ENCODE results near the gene COL9A1. TPM values are rescaled to one million over a fixed set of nuclear protein-coding genes. Genes with fewer than 3 reads are reported as not detected.

COL9A1 gene
- total RNA-seq, 3 donors from 2014 or later, result not detected

- ATAC-seq (no peak), DNase-seq (no peak)
- Mint-ChIP-seq H3K27me3 (ENCODE audit: low read depth) (peaks cover 7% of the 10 kb centered on the region), H3K36me3 (ENCODE audit: insufficient read depth) (no peaks in the 10 kb centered on the region), H3K4me3 (no peak overlapping the region), H3K4me1 (ENCODE audit: low read depth) (no peaks in the 10 kb centered on the region), H3K9me3 (no peaks in the 10 kb centered on the region)
Observed at GRCh38 chr6:70234561-70235236, 68.2 kb downstream of the COL9A1 start.

DNA sequence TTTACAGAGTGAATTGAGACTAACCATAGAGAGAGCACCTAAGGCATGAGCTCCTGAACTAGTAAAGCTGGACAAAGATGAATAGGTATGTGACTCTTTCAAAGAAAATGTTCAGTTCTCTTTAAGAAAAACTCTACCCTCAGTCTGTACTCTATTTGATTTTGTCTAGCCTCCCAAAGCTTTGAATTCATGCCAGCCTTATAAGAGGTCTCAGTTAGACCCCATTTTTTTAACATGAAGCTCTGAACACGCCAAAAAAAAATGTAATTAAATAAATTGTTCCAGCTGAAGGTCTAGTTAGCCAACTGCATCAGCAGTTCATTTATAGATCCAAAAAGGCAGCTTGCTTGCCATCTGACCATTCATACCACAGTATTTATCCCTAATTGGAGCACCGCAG, 71.6 kb downstream of the COL9A1 start:
- H3K4me3 Mint-ChIP-seq, result no peak overlapping the region
- H3K4me1 Mint-ChIP-seq (ENCODE audit: low read depth), result no peaks in the 10 kb centered on the region
- H3K27me3 Mint-ChIP-seq (ENCODE audit: low read depth), result no peaks in the 10 kb centered on the region

DNA sequence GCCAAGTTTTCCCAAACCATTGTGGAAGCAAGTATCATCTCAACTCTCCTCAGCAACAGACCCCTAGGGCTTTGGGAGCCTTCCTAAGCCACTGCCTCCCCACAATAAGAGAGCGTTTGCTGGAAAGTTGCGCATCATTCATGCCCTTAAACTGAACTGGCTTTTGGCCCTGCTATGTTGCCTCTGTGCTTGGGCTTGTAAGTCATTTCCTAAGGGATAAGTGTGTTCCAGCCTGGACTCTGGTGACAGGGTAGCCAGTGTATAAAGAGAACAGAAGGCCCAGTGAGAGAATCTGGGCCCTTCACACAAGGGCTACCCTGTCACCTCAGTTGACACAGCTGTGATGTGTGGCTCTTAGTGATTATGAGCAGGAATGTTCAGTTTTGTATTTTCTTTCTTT, 77.8 kb downstream of the COL9A1 start:
- H3K9me3 Mint-ChIP-seq, result no peaks in the 10 kb centered on the region
- no peaks in the 10 kb centered on the region for H3K36me3 Mint-ChIP-seq (ENCODE audit: insufficient read depth)
- ATAC-seq (no peak), DNase-seq (no peak)
- no peak overlapping the region for H3K4me3 Mint-ChIP-seq
- peaks cover 7% of the 10 kb centered on the region for H3K27me3 Mint-ChIP-seq (ENCODE audit: low read depth)
- H3K4me1 Mint-ChIP-seq (ENCODE audit: low read depth), result no peaks in the 10 kb centered on the region

More for the DNA sequence above, 71.6 kb downstream of the COL9A1 start:
- no peak for ATAC-seq
- Mint-ChIP-seq H3K9me3 (no peaks in the 10 kb centered on the region), H3K36me3 (ENCODE audit: insufficient read depth) (no peaks in the 10 kb centered on the region)
- DNase-seq, result no peak

DNA sequence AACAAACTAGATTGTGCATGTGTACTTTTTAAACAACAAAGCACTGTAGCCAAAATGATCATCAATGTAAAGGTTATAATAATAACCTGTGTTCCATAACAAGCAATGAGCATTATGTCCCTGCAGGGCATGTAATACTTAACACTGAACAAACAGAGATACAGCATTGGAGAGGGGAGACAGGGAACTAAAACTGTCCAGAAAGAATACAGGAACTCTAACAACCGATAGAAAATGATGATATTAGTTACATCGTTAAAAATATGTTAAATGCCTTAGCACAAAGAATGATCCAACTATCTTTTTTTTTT, 80.5 kb downstream of the COL9A1 start:
- no peak overlapping the region for H3K4me3 Mint-ChIP-seq
- no peak for DNase-seq
- H3K4me1 Mint-ChIP-seq (ENCODE audit: low read depth), result no peaks in the 10 kb centered on the region
- H3K9me3 Mint-ChIP-seq, result no peaks in the 10 kb centered on the region
- H3K27me3 Mint-ChIP-seq (ENCODE audit: low read depth), result peaks cover 7% of the 10 kb centered on the region
- no peaks in the 10 kb centered on the region for H3K36me3 Mint-ChIP-seq (ENCODE audit: insufficient read depth)
- no peak for ATAC-seq

DNA sequence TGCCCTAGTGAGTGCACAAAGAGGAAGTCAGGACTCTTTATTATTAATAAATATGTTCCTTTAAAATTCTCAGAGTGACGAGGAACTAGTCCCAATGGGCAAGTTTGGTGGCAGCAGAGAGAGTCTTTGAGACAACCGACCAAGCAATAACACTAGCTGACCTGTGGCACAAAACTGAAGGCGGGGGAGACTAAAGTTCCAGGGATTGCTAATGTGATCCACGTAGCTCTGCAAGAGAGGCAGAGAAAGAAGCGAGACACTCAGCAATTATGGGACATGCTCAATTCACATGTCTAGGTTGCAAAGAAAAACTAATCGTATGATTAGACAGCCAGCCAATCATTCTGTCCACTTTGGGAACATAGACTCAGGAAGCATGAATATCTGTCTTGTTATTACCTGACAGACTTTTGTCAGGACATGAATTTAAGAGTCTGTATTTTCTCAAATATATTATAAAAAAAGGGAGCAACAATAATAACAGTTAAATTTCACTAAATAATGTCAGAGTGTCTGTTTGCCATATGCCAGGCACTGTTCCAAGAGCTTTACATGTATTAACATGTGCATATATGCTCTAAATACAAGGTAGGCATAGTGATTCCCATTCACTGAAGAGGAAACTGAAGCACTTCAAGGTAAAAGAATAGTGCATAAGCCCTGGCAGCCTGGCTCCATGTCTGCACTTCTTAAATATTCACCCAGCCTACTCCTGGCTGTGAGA, 81.0 kb downstream of the COL9A1 start:
- DNase-seq, result no peak
- Mint-ChIP-seq H3K9me3 (no peaks in the 10 kb centered on the region), H3K27me3 (ENCODE audit: low read depth) (peaks cover 7% of the 10 kb centered on the region), H3K36me3 (ENCODE audit: insufficient read depth) (no peaks in the 10 kb centered on the region), H3K4me1 (ENCODE audit: low read depth) (no peaks in the 10 kb centered on the region), H3K4me3 (no peak overlapping the region)
- ATAC-seq, result no peak

GRCh38 chr6:70221025-70221714, 81.7 kb downstream of the COL9A1 start:
- H3K4me3 Mint-ChIP-seq, result no peak overlapping the region
- ATAC-seq (no peak), DNase-seq (no peak)
- H3K27me3 Mint-ChIP-seq (ENCODE audit: low read depth), result peaks cover 7% of the 10 kb centered on the region
- H3K4me1 Mint-ChIP-seq (ENCODE audit: low read depth), result no peaks in the 10 kb centered on the region
- no peaks in the 10 kb centered on the region for H3K9me3 Mint-ChIP-seq
- no peaks in the 10 kb centered on the region for H3K36me3 Mint-ChIP-seq (ENCODE audit: insufficient read depth)

DNA sequence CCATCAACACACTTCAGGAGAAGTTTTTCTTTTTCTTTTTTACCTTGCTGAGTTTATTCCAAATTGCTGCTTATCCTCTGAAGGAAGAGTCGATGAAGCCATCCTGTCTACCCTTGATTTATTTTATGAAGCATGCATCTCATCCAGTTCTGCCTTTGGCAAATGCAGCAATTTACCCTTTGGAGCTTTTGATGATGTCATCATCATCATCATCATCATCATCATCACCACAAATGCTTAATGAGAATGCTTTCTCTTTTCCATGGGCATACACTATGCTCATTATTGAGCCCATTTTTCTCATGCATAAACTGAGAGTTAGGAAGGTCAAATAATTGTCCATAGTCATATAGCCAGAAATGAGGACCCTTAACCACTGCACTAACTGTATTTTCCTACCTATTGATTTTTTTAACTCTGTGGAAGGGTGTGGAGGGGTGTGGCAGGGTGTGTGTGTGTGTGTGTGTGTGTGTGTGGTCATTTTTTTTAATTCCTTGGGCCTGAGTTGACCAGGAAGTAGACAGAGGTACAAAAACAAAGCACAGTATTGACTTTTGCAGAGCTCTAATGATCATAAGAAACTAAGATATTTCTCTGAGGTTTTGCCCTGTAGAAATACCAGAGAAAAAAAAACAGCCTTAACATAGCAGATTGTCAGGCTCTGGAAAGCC, 82.8 kb downstream of the COL9A1 start:
- Mint-ChIP-seq H3K36me3 (ENCODE audit: insufficient read depth) (no peaks in the 10 kb centered on the region), H3K4me3 (no peak overlapping the region), H3K9me3 (no peaks in the 10 kb centered on the region), H3K27me3 (ENCODE audit: low read depth) (peaks cover 5% of the 10 kb centered on the region), H3K4me1 (ENCODE audit: low read depth) (no peaks in the 10 kb centered on the region)
- no peak for ATAC-seq
- DNase-seq, result no peak

- DNase-seq (no peak), ATAC-seq (no peak)
- H3K27me3 Mint-ChIP-seq (ENCODE audit: low read depth), result no peaks in the 10 kb centered on the region
- no peaks in the 10 kb centered on the region for H3K4me1 Mint-ChIP-seq (ENCODE audit: low read depth)
- H3K36me3 Mint-ChIP-seq (ENCODE audit: insufficient read depth), result no peaks in the 10 kb centered on the region
- no peaks in the 10 kb centered on the region for H3K9me3 Mint-ChIP-seq
- H3K4me3 Mint-ChIP-seq, result no peak overlapping the region
Observed at GRCh38 chr6:70216767-70217166, 86.1 kb downstream of the COL9A1 start.

DNA sequence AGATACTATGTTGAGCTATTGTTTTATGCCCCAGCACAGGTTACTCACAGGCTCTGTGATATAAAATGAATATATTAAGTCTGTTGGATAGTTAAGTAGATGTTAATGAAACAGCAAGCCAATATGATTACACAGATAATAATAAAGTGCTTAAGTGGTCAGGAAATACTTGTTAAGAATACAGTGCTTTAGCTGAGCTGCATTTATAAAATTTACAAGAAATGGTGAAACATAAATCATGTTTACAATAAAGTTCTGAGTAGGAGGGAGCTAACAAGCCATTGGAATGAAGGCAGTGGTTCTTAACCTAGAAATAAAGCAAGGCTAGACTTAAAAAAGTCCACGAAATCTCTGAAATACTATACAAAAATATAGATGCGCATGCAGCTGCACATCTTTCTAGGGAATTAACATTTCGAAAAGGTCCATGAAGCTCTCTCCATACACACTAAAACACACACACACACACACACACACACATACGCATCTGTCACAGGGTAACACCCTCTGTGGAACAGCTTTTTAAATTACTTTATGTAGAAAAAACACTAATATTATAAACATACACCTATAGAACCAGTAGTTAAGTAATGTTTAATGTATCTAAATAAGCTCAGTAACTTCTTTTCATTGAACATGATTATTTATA, 87.3 kb downstream of the COL9A1 start:
- Mint-ChIP-seq H3K27me3 (ENCODE audit: low read depth) (no peaks in the 10 kb centered on the region), H3K36me3 (ENCODE audit: insufficient read depth) (no peaks in the 10 kb centered on the region), H3K4me1 (ENCODE audit: low read depth) (no peaks in the 10 kb centered on the region), H3K9me3 (no peaks in the 10 kb centered on the region), H3K4me3 (no peak overlapping the region)
- ATAC-seq (no peak), DNase-seq (no peak)

- ATAC-seq (no peak), DNase-seq (no peak)
- Mint-ChIP-seq H3K36me3 (ENCODE audit: insufficient read depth) (no peaks in the 10 kb centered on the region), H3K9me3 (no peaks in the 10 kb centered on the region), H3K4me1 (ENCODE audit: low read depth) (no peaks in the 10 kb centered on the region), H3K27me3 (ENCODE audit: low read depth) (no peaks in the 10 kb centered on the region), H3K4me3 (no peak overlapping the region)
Observed at GRCh38 chr6:70210462-70210861, 92.4 kb downstream of the COL9A1 start.

DNA sequence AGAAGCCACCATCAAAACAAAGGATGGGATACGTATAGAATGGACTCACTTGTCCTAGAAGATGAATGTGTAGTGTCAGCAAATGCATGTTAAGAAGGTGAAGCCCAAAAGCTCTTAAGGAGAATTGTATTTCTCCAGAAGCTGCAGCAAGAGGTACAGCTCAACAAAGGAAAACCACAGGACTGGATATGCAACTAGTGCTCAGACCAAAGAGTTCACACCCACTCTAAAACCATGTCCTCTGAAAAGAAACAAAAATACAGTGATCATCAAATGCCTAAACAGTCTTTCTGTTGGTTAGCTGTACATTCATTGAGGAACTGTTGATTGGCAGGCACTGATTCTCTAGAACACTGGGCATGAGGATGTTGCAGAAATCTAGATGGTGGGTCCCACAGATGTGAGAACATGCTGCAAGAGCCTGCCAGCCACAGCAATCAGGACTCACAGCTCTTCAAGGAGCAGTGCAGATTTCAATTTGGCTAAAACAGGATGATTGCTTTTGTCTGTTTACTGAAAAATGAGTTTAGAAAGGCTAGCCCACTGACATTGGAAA, 94.6 kb downstream of the COL9A1 start:
- no peaks in the 10 kb centered on the region for H3K36me3 Mint-ChIP-seq (ENCODE audit: insufficient read depth)
- no peak for DNase-seq
- no peaks in the 10 kb centered on the region for H3K4me1 Mint-ChIP-seq (ENCODE audit: low read depth)
- no peaks in the 10 kb centered on the region for H3K9me3 Mint-ChIP-seq
- ATAC-seq, result no peak
- no peak overlapping the region for H3K4me3 Mint-ChIP-seq
- H3K27me3 Mint-ChIP-seq (ENCODE audit: low read depth), result no peaks in the 10 kb centered on the region

DNA sequence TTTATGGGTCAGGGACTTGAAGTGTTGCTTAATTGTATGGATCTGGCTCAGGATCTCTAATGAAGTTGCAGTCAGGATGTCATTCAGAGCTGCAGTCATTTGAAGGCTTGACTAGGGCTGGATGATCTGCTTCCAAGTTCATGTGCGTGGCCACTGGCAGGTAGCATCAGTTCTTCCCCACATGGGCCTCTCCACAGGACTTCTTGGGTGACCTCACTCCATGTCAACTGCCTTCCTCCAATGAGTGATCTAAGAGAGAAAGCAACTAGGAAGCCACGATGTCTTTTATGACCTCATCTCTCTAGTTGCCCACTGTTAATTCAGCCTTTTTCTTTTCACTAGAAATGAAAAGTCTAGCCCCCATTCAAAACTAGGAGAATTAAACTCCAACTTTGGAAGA, 104.1 kb downstream of the COL9A1 start:
- Mint-ChIP-seq H3K36me3 (ENCODE audit: insufficient read depth) (no peaks in the 10 kb centered on the region), H3K9me3 (no peaks in the 10 kb centered on the region), H3K27me3 (ENCODE audit: low read depth) (peaks cover 3% of the 10 kb centered on the region), H3K4me3 (no peak overlapping the region), H3K4me1 (ENCODE audit: low read depth) (no peaks in the 10 kb centered on the region)
- DNase-seq, result no peak
- no peak for ATAC-seq

GRCh38 chr6:70196531-70196930, 106.4 kb downstream of the COL9A1 start:
- no peak for ATAC-seq
- no peak for DNase-seq
- no peaks in the 10 kb centered on the region for H3K4me1 Mint-ChIP-seq (ENCODE audit: low read depth)
- no peaks in the 10 kb centered on the region for H3K9me3 Mint-ChIP-seq
- peaks cover 11% of the 10 kb centered on the region for H3K27me3 Mint-ChIP-seq (ENCODE audit: low read depth)
- no peaks in the 10 kb centered on the region for H3K36me3 Mint-ChIP-seq (ENCODE audit: insufficient read depth)
- no peak overlapping the region for H3K4me3 Mint-ChIP-seq

GRCh38 chr6:70194421-70194820, 108.5 kb downstream of the COL9A1 start:
- Mint-ChIP-seq H3K4me1 (ENCODE audit: low read depth) (no peaks in the 10 kb centered on the region), H3K4me3 (no peak overlapping the region), H3K27me3 (ENCODE audit: low read depth) (peaks cover 11% of the 10 kb centered on the region), H3K36me3 (ENCODE audit: insufficient read depth) (no peaks in the 10 kb centered on the region), H3K9me3 (no peaks in the 10 kb centered on the region)
- DNase-seq (no peak), ATAC-seq (no peak)

Data from activated T-cell treated with anti-CD3 and anti-CD28 coated beads, Interleukin-2, amount 50 U/mL, for 4 hours (primary cell).